ENCODE results near the gene CACNG1.

CACNG1 gene

GRCh38 chr17:67007266-67007665 is 37.1 kb upstream of the CACNG1 start:
- no peak for DNase-seq (ENCODE audit: extremely low read depth, low read depth)
- no peak for TF ChIP-seq CTCF (IDR thresholded peaks at IDR 0.05; ENCODE audit: low read depth, low read length, missing control alignments)
- no peak overlapping the region for H3K4me3 ChIP-seq (replicated peaks; ENCODE audit: low read depth, low read length)

- TF ChIP-seq CTCF (IDR thresholded peaks at IDR 0.05; ENCODE audit: low read depth, low read length, missing control alignments): no peak
- no peak overlapping the region for H3K4me3 ChIP-seq (replicated peaks; ENCODE audit: low read depth, low read length)
- DNase-seq (ENCODE audit: extremely low read depth, low read depth): no peak
These were observed 36.3 kb upstream of the CACNG1 start for GRCh38 chr17:67008101-67008500.

GRCh38 chr17:67011527-67012175 is 32.7 kb upstream of the CACNG1 start:
- DNase-seq (ENCODE audit: extremely low read depth, low read depth): no peak
- TF ChIP-seq CTCF (IDR thresholded peaks at IDR 0.05; ENCODE audit: low read depth, low read length, missing control alignments): no peak
- H3K4me3 ChIP-seq (replicated peaks; ENCODE audit: low read depth, low read length): no peak overlapping the region

- no peak overlapping the region for H3K4me3 ChIP-seq (replicated peaks; ENCODE audit: low read depth, low read length)
- DNase-seq (ENCODE audit: extremely low read depth, low read depth): no peak
- no peak for TF ChIP-seq CTCF (IDR thresholded peaks at IDR 0.05; ENCODE audit: low read depth, low read length, missing control alignments)
These were observed 30.5 kb upstream of the CACNG1 start for GRCh38 chr17:67013891-67014290.

GRCh38 chr17:67015001-67015400 is 29.4 kb upstream of the CACNG1 start:
- TF ChIP-seq CTCF (IDR thresholded peaks at IDR 0.05; ENCODE audit: low read depth, low read length, missing control alignments): no peak
- H3K4me3 ChIP-seq (replicated peaks; ENCODE audit: low read depth, low read length): no peak overlapping the region
- DNase-seq (ENCODE audit: extremely low read depth, low read depth): no peak

- no peak for TF ChIP-seq CTCF (IDR thresholded peaks at IDR 0.05; ENCODE audit: low read depth, low read length, missing control alignments)
- DNase-seq (ENCODE audit: extremely low read depth, low read depth): no peak
- no peak overlapping the region for H3K4me3 ChIP-seq (replicated peaks; ENCODE audit: low read depth, low read length)
These were observed 28.2 kb upstream of the CACNG1 start for GRCh38 chr17:67016039-67016762.

Measured in HFF-Myc (cell line).